Spleen (tissue), 11 donors: Measurements from ENCODE around the gene HNRNPL. TPM values are rescaled to one million over a fixed set of nuclear protein-coding genes. Genes with fewer than 3 reads are reported as not detected.
"Not testable (repeated sequence)": the region's sequence is repeated elsewhere in the genome, so short reads cannot be mapped to it uniquely, and the experiment has no call there.

Experiments
- DNase-seq: peaks from one replicate; pipeline ENCODE4 v3.0.0-alpha.2; 2020
- H3K27ac ChIP-seq, 8 donors: fragments of 200-600 bp; sonication (generic) in 7 of 8; 1 replicate in 4 of 8; 2 replicates in 4 of 8; pipeline versions ENCODE4 v1.5.0 to v1.8.0; 2016 to 2021; ENCODE audit warnings: inconsistent platforms in 4 of 8, mild to moderate bottlenecking in 4 of 8, moderate library complexity in 1 of 8
- H3K27me3 ChIP-seq, 7 donors: fragments of 200-600 bp; sonication (generic) in 6 of 7; replicated peaks in 1 of 7; 1 replicate in 4 of 7; 2 replicates in 3 of 7; pipeline versions ENCODE4 v1.5.0 to v1.8.0; 2016 to 2021; ENCODE audit warnings: inconsistent platforms in 3 of 7, mild to moderate bottlenecking in 1 of 7
- H3K36me3 ChIP-seq, 6 donors: fragments of 200-600 bp; sonication (generic) in 5 of 6; 1 replicate in 4 of 6; 2 replicates in 2 of 6; pipeline versions ENCODE4 v1.5.0 to v1.8.0; 2016 to 2021; ENCODE audit warnings: inconsistent platforms in 2 of 6
- H3K4me1 ChIP-seq, 6 donors: fragments of 200-600 bp; sonication (generic) in 5 of 6; 1 replicate in 3 of 6; 2 replicates in 3 of 6; pipeline versions ENCODE4 v1.5.0 to v1.8.0; 2016 to 2021; ENCODE audit warnings: inconsistent platforms in 3 of 6
- H3K4me3 ChIP-seq, 8 donors: fragments of 200-600 bp; sonication (generic) in 7 of 8; 1 replicate in 4 of 8; 2 replicates in 4 of 8; pipeline versions ENCODE4 v1.5.0 to v1.8.0; 2016 to 2021; ENCODE audit warnings: inconsistent platforms in 4 of 8, mild to moderate bottlenecking in 4 of 8, moderate library complexity in 2 of 8
- H3K9me3 ChIP-seq, 8 donors: fragments of 200-600 bp; sonication (generic) in 7 of 8; 1 replicate in 4 of 8; 2 replicates in 4 of 8; pipeline versions ENCODE4 v1.5.0 to v1.8.0; 2016 to 2021; ENCODE audit warnings: inconsistent platforms in 4 of 8
- POLR2A ChIP-seq, 3 donors: fragments of 450-650 bp; IDR thresholded peaks; one replicate each; pipeline ENCODE4 v1.5.1; 2017; ENCODE audit warnings: antibody characterized with exemption in 3 of 3, mild to moderate bottlenecking in 1 of 3
- POLR2AphosphoS5 ChIP-seq, 3 donors: sonication (generic); formaldehyde crosslinking; IDR thresholded peaks; one replicate each; pipeline ENCODE4 v1.5.1; 2017; ENCODE audit warnings: antibody characterized with exemption in 3 of 3
- WGBS, 5 donors: extraction: QIAGEN DNeasy Blood & Tissue Kit in 3 of 5; methylation state at CpG; one replicate each; pipeline versions ENCODE4 v1.1.5 to v1.1.7; 2013 to 2018; 5-methylcytosine and 5-hydroxymethylcytosine counted together
- intact Hi-C: fragments of 100-400 bp; cut with DNase I; formaldehyde crosslinking; loops from one replicate; pipeline ENCODE4 v1.15.0; 2023; ENCODE audit warnings: low total_unique reads
- polyA plus RNA-seq, 3 donors: library from polyadenylated mRNA; stranded (reverse); fragments of 200-250 nt; gene quantifications; one replicate each; pipeline ENCODE4 v1.2.1, GENCODE V29; 2013
- total RNA-seq, 7 donors: library from RNA; depleted of rRNA in 3 of 7; stranded (reverse); fragments of >200 nt in 3 of 7; fragmentation: NEBNext Ultra II Directional in 4 of 7; extraction: Animal tissue kit (Norgen Biotek cat#: 25700) in 4 of 7; gene quantifications; one replicate each; pipeline versions ENCODE4 v1.1.0 to v1.2.1, GENCODE V29; 2016 to 2021
- TF ChIP-seq, protein P1 (sequence below), 11 experiments: fragments of 200-600 bp in 7 of 11; fragments of 450-650 bp in 4 of 11; sonication (generic) in 4 of 11; IDR thresholded peaks in 8 of 11; conservative IDR thresholded peaks in 3 of 11; 1 replicate in 7 of 11; 2 replicates in 4 of 11; pipeline versions ENCODE4 v1.4.0 to v1.8.0; 2016 to 2021; ENCODE audit warnings: antibody characterized with exemption in 11 of 11, inconsistent platforms in 4 of 11, mild to moderate bottlenecking in 1 of 11
- donor health status: healthy with polysubstance abuse.
- donor health status: DM: no; HTN: no; CAD: no; lungs with moderate emphysema.
- donor health status: DM: no; HTN: no; CAD: no.
- donor health status: Bipolar disorder and iron deficiency.
- donor health status: healthy.
- donor health status: DM: no; HTN: no; CAD: no.
- donor health status: DM: yes; HTN: yes; CAD: no.

Gene HNRNPL
- total and polyA plus RNA-seq, 10 donors: 147 to 357 (median 222) TPM

GRCh38 chr19:38826856-38827551, 22.8 kb downstream of the HNRNPL start:
- Histone ChIP-seq H3K4me3 (peak overlapping the region in 1 of 8 donors; percentile 16), H3K27ac (peak overlapping the region in 6 of 8 donors; percentile 29 to 68 (median 54)), H3K9me3 (peaks cover 0 to 5% (median 0%) of the 10 kb centered on the region in 8 donors), H3K27me3 (no peaks in the 10 kb centered on the region), H3K36me3 (peaks cover 0 to 88% (median 36%) of the 10 kb centered on the region in 6 donors), H3K4me1 (peaks cover 19 to 69% (median 52%) of the 10 kb centered on the region in 6 donors)
- intact Hi-C loops: loop anchor here (10.0 kb wide), 1 partner anchor 52 kb away; the partner anchor contains the start of gene LGALS7
- WGBS, 5 donors: 59 to 89% (median 72%) methylated on average over 6 of the region's 6 CpGs
- no peak for DNase-seq
- TF ChIP-seq POLR2A (IDR thresholded peaks at IDR 0.05): no peak

DNA sequence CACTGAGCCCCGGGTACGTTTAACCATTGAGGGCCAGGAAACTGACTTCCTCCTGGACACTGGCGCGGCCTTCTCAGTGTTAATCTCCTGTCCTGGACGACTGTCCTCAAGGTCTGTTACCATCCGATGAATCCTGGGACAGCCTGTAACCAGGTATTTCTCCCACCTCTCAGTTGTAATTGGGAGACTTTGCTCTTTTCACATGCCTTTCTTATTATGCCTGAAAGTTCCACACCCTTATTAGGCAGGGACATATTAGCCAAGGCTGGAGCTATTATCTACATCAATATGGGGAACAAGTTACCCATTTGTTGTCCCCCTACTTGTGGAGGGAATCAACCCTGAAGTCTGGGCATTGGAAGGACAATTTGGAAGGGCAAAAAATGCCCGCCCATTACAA, 23.9 kb downstream of the HNRNPL start:
- Histone ChIP-seq H3K36me3 (peaks cover 0 to 99% (median 40%) of the 10 kb centered on the region in 6 donors), H3K4me1 (peaks cover 17 to 72% (median 48%) of the 10 kb centered on the region in 6 donors), H3K4me3 (peak overlapping the region in 1 of 8 donors; percentile 13), H3K27ac (peak overlapping the region in 4 of 8 donors; percentile 8 to 68 (median 32))
- H3K9me3 ChIP-seq, DNase-seq, H3K27me3 ChIP-seq: not testable (repeated sequence)
- intact Hi-C loops: loop anchor here (10.0 kb wide), 1 partner anchor 51 kb away; the partner anchor contains the start of gene LGALS7
- WGBS, 5 donors: 75 to 80% (median 76%) methylated on average over 7 of the region's 7 CpGs

- H3K4me3 ChIP-seq, H3K27me3 ChIP-seq, H3K27ac ChIP-seq, H3K9me3 ChIP-seq: not testable (repeated sequence)
- peak; percentile 68 for DNase-seq
- intact Hi-C loops: loop anchor here (10.0 kb wide), 1 partner anchor 47 kb away; the partner anchor contains the start of gene LGALS7
- peaks cover 8 to 98% (median 41%) of the 10 kb centered on the region in 6 donors for H3K36me3 ChIP-seq
- WGBS, 5 donors: 84 to 99% (median 94%) methylated on average over 3 to 29 of the region's 29 CpGs
- TF ChIP-seq POLR2AphosphoS5 (IDR thresholded peaks at IDR 0.05): peak in 1 of 3 donors; percentile 59
- H3K4me1 ChIP-seq: peaks cover 0 to 46% (median 15%) of the 10 kb centered on the region in 6 donors
Measured at GRCh38 chr19:38821230-38821825, 28.5 kb downstream of the HNRNPL start.

GRCh38 chr19:38819231-38819920, 30.4 kb downstream of the HNRNPL start:
- WGBS, 5 donors: 81 to 91% (median 85%) methylated on average over 13 of the region's 13 CpGs

DNA sequence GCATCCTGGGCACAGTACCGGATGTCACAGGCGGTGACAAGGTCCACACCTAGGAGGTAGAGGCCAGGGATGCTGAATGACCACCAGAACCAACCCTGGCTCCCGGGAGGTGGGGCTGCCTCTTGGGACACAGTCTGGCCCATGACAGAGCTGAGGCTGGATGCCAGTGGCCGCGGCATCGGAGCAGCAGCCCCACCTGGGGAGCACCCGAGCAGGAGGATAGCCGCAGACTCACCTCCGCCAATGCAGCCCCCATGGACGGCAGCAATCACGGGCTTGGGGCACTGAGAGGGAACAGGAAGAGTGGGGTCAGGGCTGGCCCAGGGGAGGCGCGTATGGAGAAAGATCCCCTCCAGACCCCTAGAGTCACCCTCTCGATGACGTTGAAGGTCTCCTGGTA, 32.7 kb downstream of the HNRNPL start:
- intact Hi-C loops: no loop called here
- DNase-seq: peak; percentile 58
- Histone ChIP-seq H3K9me3 (no peaks in the 10 kb centered on the region), H3K4me1 (peaks cover 0 to 29% (median 7%) of the 10 kb centered on the region in 6 donors), H3K36me3 (peaks cover 8 to 84% (median 48%) of the 10 kb centered on the region in 6 donors), H3K4me3 (no peak overlapping the region), H3K27me3 (no peaks in the 10 kb centered on the region), H3K27ac (peak overlapping the region in 1 of 8 donors; percentile 17)
- TF ChIP-seq POLR2A (IDR thresholded peaks at IDR 0.05) (no peak), POLR2AphosphoS5 (IDR thresholded peaks at IDR 0.05) (peak in 1 of 3 donors; percentile 69)
- TF ChIP-seq, protein P1, sequence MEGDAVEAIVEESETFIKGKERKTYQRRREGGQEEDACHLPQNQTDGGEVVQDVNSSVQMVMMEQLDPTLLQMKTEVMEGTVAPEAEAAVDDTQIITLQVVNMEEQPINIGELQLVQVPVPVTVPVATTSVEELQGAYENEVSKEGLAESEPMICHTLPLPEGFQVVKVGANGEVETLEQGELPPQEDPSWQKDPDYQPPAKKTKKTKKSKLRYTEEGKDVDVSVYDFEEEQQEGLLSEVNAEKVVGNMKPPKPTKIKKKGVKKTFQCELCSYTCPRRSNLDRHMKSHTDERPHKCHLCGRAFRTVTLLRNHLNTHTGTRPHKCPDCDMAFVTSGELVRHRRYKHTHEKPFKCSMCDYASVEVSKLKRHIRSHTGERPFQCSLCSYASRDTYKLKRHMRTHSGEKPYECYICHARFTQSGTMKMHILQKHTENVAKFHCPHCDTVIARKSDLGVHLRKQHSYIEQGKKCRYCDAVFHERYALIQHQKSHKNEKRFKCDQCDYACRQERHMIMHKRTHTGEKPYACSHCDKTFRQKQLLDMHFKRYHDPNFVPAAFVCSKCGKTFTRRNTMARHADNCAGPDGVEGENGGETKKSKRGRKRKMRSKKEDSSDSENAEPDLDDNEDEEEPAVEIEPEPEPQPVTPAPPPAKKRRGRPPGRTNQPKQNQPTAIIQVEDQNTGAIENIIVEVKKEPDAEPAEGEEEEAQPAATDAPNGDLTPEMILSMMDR (IDR thresholded peaks at IDR 0.05 in 8 of 11, conservative IDR thresholded peaks at IDR 0.05 in 3 of 11): no peak
- WGBS, 5 donors: 92 to 98% (median 94%) methylated on average over 7 to 15 of the region's 15 CpGs

More at GRCh38 chr19:38819231-38819920, 30.4 kb downstream of the HNRNPL start:
- H3K27me3 ChIP-seq: no peaks in the 10 kb centered on the region
- H3K36me3 ChIP-seq: peaks cover 8 to 98% (median 56%) of the 10 kb centered on the region in 6 donors
- TF ChIP-seq, protein P1 (IDR thresholded peaks at IDR 0.05 in 8 of 11, conservative IDR thresholded peaks at IDR 0.05 in 3 of 11): no peak
- TF ChIP-seq POLR2AphosphoS5 (IDR thresholded peaks at IDR 0.05): no peak
- no peak for TF ChIP-seq POLR2A (IDR thresholded peaks at IDR 0.05)
- intact Hi-C loops: no loop called here
- peaks cover 0 to 5% (median 0%) of the 10 kb centered on the region in 8 donors for H3K9me3 ChIP-seq
- DNase-seq: peak; percentile 51
- H3K4me3 ChIP-seq: no peak overlapping the region
- peaks cover 0 to 29% (median 7%) of the 10 kb centered on the region in 6 donors for H3K4me1 ChIP-seq
- peak overlapping the region in 3 of 8 donors; percentile 10 to 30 (median 16) for H3K27ac ChIP-seq
